ENCODE measurements around the gene PARK7.
A peak's percentile ranks its signal among the peaks of the same experiment; 100 is the strongest.

The PARK7 gene

GRCh38 chr1:8011016-8011415 is 49.5 kb downstream of the PARK7 start:
- DNase-seq: no peak

GRCh38 chr1:8011923-8012858 is 50.7 kb downstream of the PARK7 start:
- no peak for DNase-seq

GRCh38 chr1:8012955-8013354 is 51.4 kb downstream of the PARK7 start:
- no peak for DNase-seq

- no peak for DNase-seq
These were observed 51.9 kb downstream of the PARK7 start for GRCh38 chr1:8013399-8013798.

- no peak for DNase-seq
These were observed 52.3 kb downstream of the PARK7 start for GRCh38 chr1:8013800-8014199.

GRCh38 chr1:8014381-8014988 is 53.0 kb downstream of the PARK7 start:
- no peak for DNase-seq

GRCh38 chr1:8015036-8015808 is 53.7 kb downstream of the PARK7 start:
- DNase-seq: peak; percentile 29

- no peak for DNase-seq
These were observed 54.3 kb downstream of the PARK7 start for GRCh38 chr1:8015809-8016165.

GRCh38 chr1:8016210-8016894 is 54.8 kb downstream of the PARK7 start:
- no peak for DNase-seq

GRCh38 chr1:8016895-8017241 is 55.4 kb downstream of the PARK7 start:
- DNase-seq: no peak

GRCh38 chr1:8017495-8018197 is 56.1 kb downstream of the PARK7 start:
- DNase-seq: peak; percentile 16

GRCh38 chr1:8018492-8019228 is 57.1 kb downstream of the PARK7 start:
- no peak for DNase-seq

GRCh38 chr1:8019229-8019620 is 57.7 kb downstream of the PARK7 start:
- no peak for DNase-seq

GRCh38 chr1:8020032-8020431 is 58.5 kb downstream of the PARK7 start:
- no peak for DNase-seq

GRCh38 chr1:8021676-8022266 is 60.3 kb downstream of the PARK7 start:
- no peak for DNase-seq

- DNase-seq: no peak
These were observed 61.1 kb downstream of the PARK7 start for GRCh38 chr1:8022395-8023286.

- DNase-seq: no peak
These were observed 61.9 kb downstream of the PARK7 start for GRCh38 chr1:8023287-8023994.

- no peak for DNase-seq
These were observed 62.4 kb downstream of the PARK7 start for GRCh38 chr1:8023995-8024313.

- DNase-seq: no peak
These were observed 62.8 kb downstream of the PARK7 start for GRCh38 chr1:8024329-8024728.
